RWPE2 (cell line): ENCODE measurements around the gene ITGB1.

Experiments used
- ATAC-seq: fragments of 200-7000 bp; cut with Tn5 transposase; 3 replicates; pipeline ENCODE4 v1.9.1; 2021; ENCODE audit warnings: low read depth
- DNase-seq: peaks from one replicate; pipeline ENCODE4 v3.0.0-alpha.2; 2020; ENCODE audit warnings: low spot score
- H3K27ac ChIP-seq: fragments of 450-650 bp; 2 replicates; pipeline ENCODE4 v1.5.1; 2017; ENCODE audit warnings: mild to moderate bottlenecking; ENCODE audit not compliant: poor library complexity, severe bottlenecking
- H3K27me3 ChIP-seq: fragments of 250-450 bp; sonication (Bioruptor Pico); 2 replicates; pipeline ENCODE4 v1.5.1; 2021; ENCODE audit warnings: mild to moderate bottlenecking, moderate library complexity; ENCODE audit not compliant: insufficient read depth, poor library complexity, severe bottlenecking
- H3K36me3 ChIP-seq: fragments of 250-450 bp; sonication (Bioruptor Pico); 2 replicates; pipeline ENCODE4 v1.5.1; 2020; ENCODE audit warnings: low read depth, mild to moderate bottlenecking, moderate library complexity
- H3K4me1 ChIP-seq: fragments of 250-450 bp; sonication (Bioruptor Pico); 2 replicates; pipeline ENCODE4 v1.5.1; 2021; ENCODE audit warnings: mild to moderate bottlenecking, moderate library complexity; ENCODE audit not compliant: insufficient read depth, poor library complexity, severe bottlenecking
- H3K4me3 ChIP-seq: fragments of 250-450 bp; sonication (Bioruptor Pico); 2 replicates; pipeline ENCODE4 v1.5.1; 2021; ENCODE audit warnings: mild to moderate bottlenecking, moderate library complexity; ENCODE audit not compliant: severe bottlenecking
- H3K9me3 ChIP-seq: fragments of 250-450 bp; sonication (Bioruptor Pico); 2 replicates; pipeline ENCODE4 v1.5.1; 2021; ENCODE audit warnings: mild to moderate bottlenecking, moderate library complexity; ENCODE audit not compliant: severe bottlenecking
- TF ChIP-seq, protein P1 (sequence below): fragments of 450-650 bp; IDR thresholded peaks from one replicate; pipeline ENCODE4 v1.5.1; 2017; ENCODE audit warnings: mild to moderate bottlenecking, moderate library complexity; ENCODE audit not compliant: poor library complexity, severe bottlenecking

Gene ITGB1

DNA sequence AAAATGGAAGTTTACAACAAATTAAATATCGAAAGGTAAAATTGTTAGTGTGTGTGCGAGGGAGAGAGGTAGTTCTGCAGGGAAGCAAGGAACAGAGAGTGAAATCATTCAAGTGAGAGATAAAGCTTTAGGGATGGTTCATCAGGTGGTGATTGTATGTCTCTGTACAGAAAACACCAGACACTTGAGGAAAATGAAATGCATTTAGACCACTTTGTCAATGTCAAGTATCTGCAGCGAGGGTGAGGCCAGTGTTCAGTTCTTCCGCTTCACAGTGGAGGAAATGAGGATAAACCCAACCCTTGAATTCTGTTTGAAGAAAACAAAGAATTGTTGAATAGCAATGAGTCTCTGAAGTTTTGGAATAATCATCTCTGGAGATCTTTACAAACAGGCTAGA lies 14.4 kb upstream of the ITGB1 start:
- Histone ChIP-seq H3K27ac (peak overlapping the region; percentile 20), H3K4me1 (peaks cover 22% of the 10 kb centered on the region), H3K4me3 (no peak overlapping the region), H3K9me3 (no peaks in the 10 kb centered on the region), H3K27me3 (no peaks in the 10 kb centered on the region), H3K36me3 (no peaks in the 10 kb centered on the region)
- TF ChIP-seq, protein P1, sequence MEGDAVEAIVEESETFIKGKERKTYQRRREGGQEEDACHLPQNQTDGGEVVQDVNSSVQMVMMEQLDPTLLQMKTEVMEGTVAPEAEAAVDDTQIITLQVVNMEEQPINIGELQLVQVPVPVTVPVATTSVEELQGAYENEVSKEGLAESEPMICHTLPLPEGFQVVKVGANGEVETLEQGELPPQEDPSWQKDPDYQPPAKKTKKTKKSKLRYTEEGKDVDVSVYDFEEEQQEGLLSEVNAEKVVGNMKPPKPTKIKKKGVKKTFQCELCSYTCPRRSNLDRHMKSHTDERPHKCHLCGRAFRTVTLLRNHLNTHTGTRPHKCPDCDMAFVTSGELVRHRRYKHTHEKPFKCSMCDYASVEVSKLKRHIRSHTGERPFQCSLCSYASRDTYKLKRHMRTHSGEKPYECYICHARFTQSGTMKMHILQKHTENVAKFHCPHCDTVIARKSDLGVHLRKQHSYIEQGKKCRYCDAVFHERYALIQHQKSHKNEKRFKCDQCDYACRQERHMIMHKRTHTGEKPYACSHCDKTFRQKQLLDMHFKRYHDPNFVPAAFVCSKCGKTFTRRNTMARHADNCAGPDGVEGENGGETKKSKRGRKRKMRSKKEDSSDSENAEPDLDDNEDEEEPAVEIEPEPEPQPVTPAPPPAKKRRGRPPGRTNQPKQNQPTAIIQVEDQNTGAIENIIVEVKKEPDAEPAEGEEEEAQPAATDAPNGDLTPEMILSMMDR = no peak
- DNase-seq (no peak), ATAC-seq (no peak)

DNA sequence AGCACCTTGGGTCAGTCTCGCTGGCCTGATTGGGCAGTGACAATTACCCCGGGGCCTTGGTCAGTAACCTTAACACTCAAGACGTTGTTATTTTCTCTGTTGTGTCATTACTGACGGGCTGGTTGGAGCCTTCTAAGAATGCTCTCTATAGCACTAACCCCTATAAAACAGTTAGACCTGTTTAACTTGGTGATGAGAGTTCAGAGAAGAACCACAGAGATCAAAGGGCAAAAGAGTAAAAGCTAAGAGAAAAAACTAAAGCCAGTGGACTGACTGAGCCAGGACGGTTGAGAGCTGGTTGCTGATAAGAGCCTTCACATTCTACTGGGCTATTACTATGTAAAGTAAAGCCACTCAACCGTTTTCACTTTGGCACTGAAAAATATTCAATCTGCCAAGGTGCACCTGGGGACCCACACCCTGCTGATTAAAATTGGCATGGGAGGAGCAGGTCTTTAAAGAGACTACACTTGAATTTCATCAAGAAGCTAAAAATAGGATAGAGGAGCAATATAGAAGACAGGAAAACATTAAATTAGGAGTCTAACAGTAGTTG lies 13.6 kb upstream of the ITGB1 start:
- no peak overlapping the region for H3K4me3 ChIP-seq
- ATAC-seq (0 out of 3 replicates have a peak, but pooled peaks have one; percentile 31), DNase-seq (no peak)
- no peaks in the 10 kb centered on the region for H3K27me3 ChIP-seq
- peaks cover 22% of the 10 kb centered on the region for H3K4me1 ChIP-seq
- H3K27ac ChIP-seq = no peak overlapping the region
- H3K9me3 ChIP-seq = no peaks in the 10 kb centered on the region
- TF ChIP-seq, protein P1 = no peak
- H3K36me3 ChIP-seq = no peaks in the 10 kb centered on the region

DNA sequence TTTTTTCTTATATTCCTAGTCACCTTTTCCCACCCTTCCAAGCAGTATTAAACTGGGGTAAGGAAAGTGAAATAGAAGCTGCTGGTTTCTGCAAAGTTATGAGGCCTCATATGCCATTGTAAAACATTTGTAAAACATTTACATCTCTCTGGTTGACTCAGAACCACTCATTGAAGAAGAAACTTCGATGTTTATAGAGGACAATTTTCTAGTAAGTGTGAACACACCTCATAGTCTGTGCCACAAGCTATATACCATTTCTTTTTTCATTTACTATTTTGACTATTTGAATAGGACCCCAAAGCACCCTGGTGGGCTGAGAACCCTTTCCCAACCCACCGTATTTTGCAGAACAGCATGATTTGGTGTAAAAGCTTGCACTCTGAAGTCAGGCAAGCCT lies 12.9 kb upstream of the ITGB1 start:
- Histone ChIP-seq H3K27ac (no peak overlapping the region), H3K4me1 (peaks cover 22% of the 10 kb centered on the region), H3K27me3 (no peaks in the 10 kb centered on the region), H3K4me3 (no peak overlapping the region), H3K36me3 (no peaks in the 10 kb centered on the region), H3K9me3 (no peaks in the 10 kb centered on the region)
- TF ChIP-seq, protein P1 = no peak
- no peak for DNase-seq
- ATAC-seq = no peak

GRCh38 chr10:32964270-32964669 lies 6.2 kb upstream of the ITGB1 start:
- Histone ChIP-seq H3K27me3 (no peaks in the 10 kb centered on the region), H3K9me3 (no peaks in the 10 kb centered on the region), H3K4me1 (peaks cover 32% of the 10 kb centered on the region), H3K27ac (peak overlapping the region; percentile 95), H3K4me3 (no peak overlapping the region), H3K36me3 (no peaks in the 10 kb centered on the region)
- ATAC-seq (no peak), DNase-seq (no peak)
- TF ChIP-seq, protein P1 = no peak

- Histone ChIP-seq H3K9me3 (no peaks in the 10 kb centered on the region), H3K27ac (peak overlapping the region; percentile 95), H3K27me3 (no peaks in the 10 kb centered on the region), H3K4me1 (peaks cover 32% of the 10 kb centered on the region), H3K4me3 (no peak overlapping the region), H3K36me3 (no peaks in the 10 kb centered on the region)
- DNase-seq (no peak), ATAC-seq (no peak)
- TF ChIP-seq, protein P1 = no peak
These were observed 5.1 kb upstream of the ITGB1 start for GRCh38 chr10:32963096-32963495.
